GM18951 (cell line): ENCODE measurements around the gene NEGR1.

ENCODE experiments used
- POLR2A ChIP-seq: IDR thresholded peaks from 4 replicates; pipeline ENCODE4 v1.6.1; 2011; ENCODE audit warnings: mild to moderate bottlenecking; ENCODE audit not compliant: insufficient read length, insufficient read depth; ENCODE audit errors: extremely low read depth
- in situ Hi-C: fragments of 300-500 bp; cut with MboI; formaldehyde crosslinking; loops from one replicate; pipeline ENCODE4 v1.12.0; 2022; ENCODE audit warnings: low sequenced_read_pairs, mixed read lengths, inconsistent platforms; ENCODE audit not compliant: unreplicated experiment

Gene NEGR1

GRCh38 chr1:71621785-71622184, 660.6 kb downstream of the NEGR1 start:
- no peak for TF ChIP-seq POLR2A
- in situ Hi-C loops, result no loop called here

- TF ChIP-seq POLR2A, result no peak
- in situ Hi-C loops, result no loop called here
Measured at GRCh38 chr1:71618766-71619530, 663.4 kb downstream of the NEGR1 start.

- no peak for TF ChIP-seq POLR2A
- in situ Hi-C loops, result no loop called here
Measured at GRCh38 chr1:71618191-71618590, 664.1 kb downstream of the NEGR1 start.

GRCh38 chr1:71610476-71610875, 671.9 kb downstream of the NEGR1 start:
- TF ChIP-seq POLR2A, result no peak
- in situ Hi-C loops, result no loop called here

DNA sequence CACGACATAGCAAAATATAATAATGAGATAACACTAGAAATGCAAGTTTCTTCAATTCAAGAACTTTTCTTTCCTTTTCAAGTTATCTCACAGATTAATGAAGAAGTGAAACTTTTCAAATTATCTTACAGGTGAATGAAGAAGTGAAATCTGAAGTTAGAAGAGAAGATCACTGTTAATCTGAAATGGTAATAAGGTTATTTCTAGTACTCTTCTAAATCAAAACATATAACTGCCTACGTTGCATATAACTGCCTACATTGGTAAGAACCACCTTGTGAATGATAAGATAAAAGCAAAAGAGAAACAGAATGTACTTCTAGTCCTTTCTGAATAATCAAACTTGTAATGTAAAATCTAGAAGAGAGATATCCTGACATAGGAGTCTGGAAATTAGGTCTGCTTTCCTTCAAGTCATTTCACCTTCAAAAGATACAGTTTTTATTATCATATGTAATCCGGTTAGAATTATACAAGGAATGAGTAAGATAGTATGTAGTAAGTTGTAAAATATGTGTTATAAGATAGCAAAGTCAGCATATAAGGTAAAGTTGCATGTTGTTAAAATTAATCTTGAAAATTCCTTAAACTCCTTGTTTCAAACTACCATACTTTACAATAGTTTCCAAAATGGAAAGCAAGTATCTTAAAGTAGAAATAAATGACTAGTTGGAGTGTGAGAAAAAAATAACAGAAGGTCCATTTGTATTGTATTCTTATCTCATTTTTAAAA, 679.1 kb downstream of the NEGR1 start:
- in situ Hi-C loops, result no loop called here
- no peak for TF ChIP-seq POLR2A

DNA sequence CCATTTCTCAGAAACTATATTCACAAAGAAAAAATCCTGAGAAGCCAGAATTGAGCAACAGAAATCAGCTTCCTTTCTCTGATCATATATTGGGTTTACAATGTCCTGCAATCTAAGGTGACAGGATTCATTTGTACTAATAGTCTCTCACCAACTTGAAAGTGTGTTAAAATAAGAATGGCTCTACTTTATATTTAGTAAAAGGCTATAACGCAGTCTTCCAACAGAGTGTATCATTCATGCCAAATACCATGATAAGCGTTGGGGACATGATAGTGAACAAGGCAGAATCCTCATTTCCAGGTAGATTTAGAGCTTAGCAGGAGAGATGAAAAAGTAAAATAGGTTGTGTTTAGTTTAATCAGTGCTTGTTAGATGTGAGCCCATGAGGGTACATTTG, 682.3 kb downstream of the NEGR1 start:
- no peak for TF ChIP-seq POLR2A
- in situ Hi-C loops, result no loop called here

DNA sequence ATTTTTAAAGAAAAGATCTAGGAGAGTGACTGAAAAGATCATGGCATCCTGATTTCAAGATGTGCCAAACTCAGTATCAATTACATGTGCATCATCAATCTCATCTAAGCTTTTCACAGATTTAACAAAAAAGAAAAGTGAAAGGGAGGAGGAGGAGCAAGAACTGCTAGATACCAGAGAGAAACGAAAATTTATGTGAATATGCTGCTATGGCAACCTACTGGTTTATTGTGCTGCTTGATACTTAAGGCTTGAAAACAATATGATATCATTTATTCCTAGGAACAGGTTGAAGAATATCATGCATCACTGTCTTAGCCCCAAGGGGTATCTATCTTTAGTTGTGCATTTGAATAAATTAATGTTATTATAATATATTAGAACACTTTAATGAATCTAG, 683.0 kb downstream of the NEGR1 start:
- TF ChIP-seq POLR2A, result no peak
- in situ Hi-C loops, result no loop called here

DNA sequence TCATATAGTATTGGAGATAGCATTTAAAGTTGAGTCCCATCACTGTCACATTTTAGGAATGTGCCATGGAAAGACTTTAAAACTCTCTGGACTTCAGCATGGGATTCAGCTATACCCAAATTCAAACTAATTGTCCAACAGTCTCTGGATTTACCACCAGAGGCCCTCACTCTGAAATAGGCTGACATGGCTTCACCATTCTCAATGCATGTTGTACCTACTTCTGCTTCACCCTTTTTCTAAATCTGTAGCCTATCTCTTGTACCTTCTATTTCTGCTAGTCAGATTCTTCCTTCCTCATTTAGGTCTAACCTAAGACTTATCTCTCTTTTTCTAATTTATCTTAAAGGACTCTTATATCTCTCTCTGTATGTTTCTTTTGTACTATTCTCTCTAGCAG, 688.8 kb downstream of the NEGR1 start:
- in situ Hi-C loops, result no loop called here
- TF ChIP-seq POLR2A, result no peak

DNA sequence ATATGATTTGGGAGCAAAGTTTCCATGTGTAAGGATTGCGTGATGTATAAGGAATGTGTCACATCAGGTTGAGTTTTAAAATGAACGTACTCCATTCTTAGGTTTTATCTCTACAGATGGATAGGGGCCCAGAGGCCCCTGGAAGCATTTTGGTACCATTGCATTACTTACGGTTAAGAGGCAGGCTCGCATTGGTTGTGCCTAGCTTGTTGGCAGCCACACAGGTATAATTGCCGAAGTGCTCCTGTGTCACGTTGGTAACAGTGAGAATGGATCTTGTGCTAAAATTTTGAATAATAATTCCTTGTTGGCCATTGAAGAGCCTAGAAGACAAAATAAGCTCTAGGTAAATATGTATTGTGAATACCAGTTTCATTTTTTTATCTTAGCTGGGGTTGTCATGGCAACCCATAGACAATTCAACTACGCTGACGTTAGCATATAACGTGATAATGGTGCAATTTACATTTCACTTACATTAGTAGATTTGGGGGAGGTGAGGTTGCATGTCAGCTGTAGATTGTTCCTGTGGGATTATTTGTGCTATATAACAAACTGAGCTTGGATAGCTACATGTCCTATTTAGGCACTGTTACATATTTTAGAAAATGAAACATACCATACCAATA, 689.6 kb downstream of the NEGR1 start:
- in situ Hi-C loops, result no loop called here
- TF ChIP-seq POLR2A, result no peak

GRCh38 chr1:71589005-71589404, 693.3 kb downstream of the NEGR1 start:
- TF ChIP-seq POLR2A, result no peak
- in situ Hi-C loops, result no loop called here

DNA sequence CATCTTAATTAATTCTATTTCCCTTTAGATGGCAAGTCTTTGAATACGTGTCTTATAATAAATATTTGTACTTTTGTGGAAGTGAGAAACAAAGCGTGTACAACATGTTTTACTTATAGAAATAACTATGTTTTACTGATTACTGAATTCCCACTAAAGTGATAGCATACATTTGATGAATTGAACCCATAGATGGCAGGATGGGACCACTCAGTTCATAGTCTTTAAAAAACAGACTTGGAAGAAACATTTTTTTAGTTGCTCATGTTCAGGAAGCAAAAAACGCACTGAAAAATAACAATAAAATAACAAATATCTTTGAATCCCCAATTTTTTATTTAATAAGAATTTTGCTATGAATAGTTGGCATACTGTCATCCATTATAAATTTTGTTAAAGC, 694.4 kb downstream of the NEGR1 start:
- in situ Hi-C loops, result no loop called here
- TF ChIP-seq POLR2A, result no peak

GRCh38 chr1:71586030-71586429, 696.3 kb downstream of the NEGR1 start:
- no peak for TF ChIP-seq POLR2A
- in situ Hi-C loops, result no loop called here

DNA sequence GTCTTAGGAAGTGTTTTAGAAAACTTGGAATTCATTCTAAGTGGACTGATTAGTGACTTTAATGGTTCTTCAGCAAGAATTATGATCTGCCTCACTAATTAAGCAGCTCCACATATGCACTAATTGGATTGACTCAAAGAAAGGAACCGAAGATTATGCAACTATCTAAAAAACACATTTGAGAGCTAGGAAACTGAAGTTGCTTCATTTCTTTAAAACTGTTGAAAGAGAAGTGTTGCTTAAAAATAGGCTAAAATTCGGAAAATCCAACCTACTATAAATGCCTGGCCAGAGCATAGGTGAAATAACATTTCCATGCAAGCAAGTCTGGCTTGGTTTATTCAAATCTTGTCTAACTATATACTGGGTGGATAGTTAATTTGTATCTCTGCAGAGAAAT, 698.6 kb downstream of the NEGR1 start:
- in situ Hi-C loops, result no loop called here
- TF ChIP-seq POLR2A, result no peak

DNA sequence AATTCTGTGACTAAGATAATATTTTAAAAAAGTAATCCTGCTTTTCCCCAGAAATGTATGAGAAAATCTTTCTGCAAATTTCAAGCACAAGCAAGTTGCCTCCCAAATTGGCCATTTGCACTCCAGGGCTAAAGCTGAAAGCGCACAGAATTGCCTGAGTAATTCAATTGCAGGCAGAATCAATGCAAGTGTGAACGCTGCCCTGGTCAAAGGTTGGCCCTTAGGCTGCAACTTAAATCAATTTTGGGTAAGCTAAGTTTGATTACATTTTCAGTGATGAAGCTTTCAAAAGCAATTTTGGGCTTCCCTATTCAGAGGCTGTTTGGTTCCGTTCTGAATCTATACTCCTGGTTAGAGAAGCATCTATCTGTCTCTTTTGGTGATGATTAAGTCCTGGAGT, 699.7 kb downstream of the NEGR1 start:
- TF ChIP-seq POLR2A, result no peak
- in situ Hi-C loops, result no loop called here
